Stimulated activated CD4-positive, alpha-beta T cell treated with anti-CD3 and anti-CD28 coated beads, Interleukin-4, amount 100 ng/mL, for 24 hours (primary cell): Measurements from ENCODE around the gene TLE2.
A peak's percentile ranks its signal among the peaks of the same experiment; 100 is the strongest.

ENCODE experiments used
- DNase-seq: peaks from one replicate; pipeline ENCODE4 v3.0.0-alpha.2; 2020

The TLE2 gene

GRCh38 chr19:3036119-3036976 is 7.3 kb upstream of the TLE2 start:
- peak; percentile 85 for DNase-seq

- DNase-seq: peak; percentile 97
These were observed 6.5 kb upstream of the TLE2 start for GRCh38 chr19:3035542-3036118.

GRCh38 chr19:3034656-3035541 is 5.8 kb upstream of the TLE2 start:
- peak; percentile 54 for DNase-seq

- DNase-seq: no peak
These were observed 5.3 kb upstream of the TLE2 start for GRCh38 chr19:3034406-3034655.

- DNase-seq: no peak
These were observed 4.7 kb upstream of the TLE2 start for GRCh38 chr19:3033595-3034405.

- DNase-seq: no peak
These were observed 2.5 kb upstream of the TLE2 start for GRCh38 chr19:3031607-3031867.

- no peak for DNase-seq
These were observed 595 bp downstream of the TLE2 start for GRCh38 chr19:3028305-3029064.

GRCh38 chr19:3027981-3028304 is 1.1 kb downstream of the TLE2 start:
- no peak for DNase-seq

- DNase-seq: no peak
These were observed 1.8 kb downstream of the TLE2 start for GRCh38 chr19:3027292-3027691.

GRCh38 chr19:3026768-3027167 is 2.3 kb downstream of the TLE2 start:
- DNase-seq: no peak

- no peak for DNase-seq
These were observed 3.6 kb downstream of the TLE2 start for GRCh38 chr19:3025549-3025886.

- DNase-seq: no peak
These were observed 4.1 kb downstream of the TLE2 start for GRCh38 chr19:3024870-3025548.

- peak; percentile 33 for DNase-seq
These were observed 4.6 kb downstream of the TLE2 start for GRCh38 chr19:3024509-3024869.

GRCh38 chr19:3020321-3020960 is 8.6 kb downstream of the TLE2 start:
- no peak for DNase-seq

GRCh38 chr19:3019211-3019854 is 9.7 kb downstream of the TLE2 start:
- DNase-seq: no peak

GRCh38 chr19:3017923-3018322 is 11.2 kb downstream of the TLE2 start:
- no peak for DNase-seq

- DNase-seq: no peak
These were observed 13.7 kb downstream of the TLE2 start for GRCh38 chr19:3015126-3016057.

- DNase-seq: no peak
These were observed 14.9 kb downstream of the TLE2 start for GRCh38 chr19:3014135-3014534.

GRCh38 chr19:3013263-3013725 is 15.8 kb downstream of the TLE2 start:
- no peak for DNase-seq
